LNCaP clone FGC (cell line): ENCODE measurements around the gene CDC14A.

Source experiments
- DNase-seq: peaks from one replicate; pipeline ENCODE4 v3.0.0-alpha.2; 2011; ENCODE audit warnings: low read depth
- H3K4me3 ChIP-seq: 2 replicates; pipeline ENCODE4 v1.5.1; 2011; ENCODE audit warnings: mild to moderate bottlenecking, low read depth, low read length, control low read depth
- TF ChIP-seq, protein P1 (sequence below): IDR thresholded peaks from 2 replicates; pipeline ENCODE4 v1.5.1; 2012; ENCODE audit warnings: mild to moderate bottlenecking; ENCODE audit not compliant: control insufficient read depth, insufficient read depth; ENCODE audit errors: extremely low read depth

CDC14A gene

DNA sequence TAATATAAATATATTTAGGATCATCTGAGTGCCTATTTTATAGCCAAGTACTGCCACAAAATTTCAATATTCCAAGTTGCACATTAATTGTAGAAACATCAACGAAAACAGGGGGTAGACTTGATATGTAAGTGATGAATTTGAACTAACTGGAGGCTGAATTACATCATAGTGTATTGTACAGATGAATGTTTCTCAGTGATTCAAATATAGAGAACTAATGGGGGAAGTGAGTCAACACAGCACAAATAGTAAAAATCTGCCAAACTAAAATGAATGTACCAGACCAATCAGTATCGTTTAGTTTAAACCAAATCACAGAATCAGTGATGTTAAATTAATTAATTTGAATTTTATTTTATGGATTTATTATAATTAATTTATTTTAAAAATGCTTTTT, 43.5 kb upstream of the CDC14A start:
- TF ChIP-seq, protein P1, sequence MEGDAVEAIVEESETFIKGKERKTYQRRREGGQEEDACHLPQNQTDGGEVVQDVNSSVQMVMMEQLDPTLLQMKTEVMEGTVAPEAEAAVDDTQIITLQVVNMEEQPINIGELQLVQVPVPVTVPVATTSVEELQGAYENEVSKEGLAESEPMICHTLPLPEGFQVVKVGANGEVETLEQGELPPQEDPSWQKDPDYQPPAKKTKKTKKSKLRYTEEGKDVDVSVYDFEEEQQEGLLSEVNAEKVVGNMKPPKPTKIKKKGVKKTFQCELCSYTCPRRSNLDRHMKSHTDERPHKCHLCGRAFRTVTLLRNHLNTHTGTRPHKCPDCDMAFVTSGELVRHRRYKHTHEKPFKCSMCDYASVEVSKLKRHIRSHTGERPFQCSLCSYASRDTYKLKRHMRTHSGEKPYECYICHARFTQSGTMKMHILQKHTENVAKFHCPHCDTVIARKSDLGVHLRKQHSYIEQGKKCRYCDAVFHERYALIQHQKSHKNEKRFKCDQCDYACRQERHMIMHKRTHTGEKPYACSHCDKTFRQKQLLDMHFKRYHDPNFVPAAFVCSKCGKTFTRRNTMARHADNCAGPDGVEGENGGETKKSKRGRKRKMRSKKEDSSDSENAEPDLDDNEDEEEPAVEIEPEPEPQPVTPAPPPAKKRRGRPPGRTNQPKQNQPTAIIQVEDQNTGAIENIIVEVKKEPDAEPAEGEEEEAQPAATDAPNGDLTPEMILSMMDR, result no peak
- no peak for DNase-seq
- H3K4me3 ChIP-seq, result no peak overlapping the region

- DNase-seq, result no peak
- H3K4me3 ChIP-seq, result no peak overlapping the region
- TF ChIP-seq, protein P1, result no peak
Observed at GRCh38 chr1:100309863-100310262, 42.4 kb upstream of the CDC14A start.

- no peak for DNase-seq
- H3K4me3 ChIP-seq, result no peak overlapping the region
- TF ChIP-seq, protein P1, result no peak
Observed at GRCh38 chr1:100313382-100313781, 38.9 kb upstream of the CDC14A start.

GRCh38 chr1:100316622-100317021, 35.7 kb upstream of the CDC14A start:
- no peak for DNase-seq
- TF ChIP-seq, protein P1, result no peak
- H3K4me3 ChIP-seq, result no peak overlapping the region

DNA sequence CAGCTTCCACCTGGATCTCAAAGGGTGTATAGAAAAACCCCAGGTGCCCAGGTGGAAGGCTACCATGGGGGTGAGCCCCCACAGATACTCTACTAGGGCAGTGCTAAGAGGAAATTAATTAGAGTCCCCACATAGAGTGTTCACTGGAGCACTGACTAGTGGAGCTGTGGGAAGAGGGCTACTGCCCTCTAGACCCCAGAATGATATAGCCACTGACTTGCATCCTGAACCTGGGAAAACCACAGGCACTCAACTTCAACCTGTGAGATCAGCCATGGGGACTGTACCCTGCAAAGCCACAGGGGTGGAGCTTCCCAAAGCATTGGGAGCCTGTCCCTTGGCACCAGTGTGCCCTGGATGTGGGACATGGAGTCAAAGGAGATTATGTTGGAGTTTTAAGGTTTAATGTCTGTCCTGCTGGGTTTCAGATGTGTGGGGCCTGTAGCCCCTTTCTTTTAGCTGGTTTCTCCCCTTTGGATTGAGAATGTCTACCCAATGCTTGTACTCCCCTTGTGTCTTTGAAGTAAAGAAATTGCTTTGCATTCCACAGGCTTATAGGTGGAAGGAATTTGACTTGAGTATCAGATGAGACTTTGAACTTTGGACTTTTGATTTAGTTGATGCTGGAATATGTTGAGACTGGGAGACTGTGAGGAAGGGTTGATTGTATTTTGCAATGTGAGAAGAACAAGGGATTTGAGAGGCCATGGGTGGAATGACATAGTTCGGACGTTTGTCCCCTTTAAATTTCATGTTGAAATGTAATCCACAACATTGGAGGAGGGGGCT, 31.8 kb upstream of the CDC14A start:
- DNase-seq, result no peak
- no peak overlapping the region for H3K4me3 ChIP-seq
- TF ChIP-seq, protein P1, result no peak

- TF ChIP-seq, protein P1, result no peak
- no peak for DNase-seq
- H3K4me3 ChIP-seq, result no peak overlapping the region
Observed at GRCh38 chr1:100321100-100321493, 31.2 kb upstream of the CDC14A start.

DNA sequence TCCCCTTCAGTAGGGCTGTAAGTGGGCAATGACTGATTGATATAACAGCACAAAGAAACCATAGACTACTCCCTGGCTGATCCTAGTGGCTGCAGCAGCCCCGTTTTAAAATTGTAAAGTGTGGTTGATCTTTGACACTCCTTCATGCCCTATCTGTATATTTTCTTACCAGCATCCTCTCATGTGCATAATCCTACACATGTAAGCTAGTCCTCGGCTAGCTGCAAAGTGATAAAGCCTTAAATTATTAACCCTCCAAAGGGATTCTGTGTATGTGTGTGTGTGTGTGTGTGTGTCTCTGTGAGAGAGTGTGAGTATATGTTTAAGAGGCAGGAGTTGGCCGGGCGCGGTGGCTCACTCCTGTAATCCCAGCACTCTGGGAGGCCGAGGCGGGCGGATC, 30.8 kb upstream of the CDC14A start:
- TF ChIP-seq, protein P1, result no peak
- no peak overlapping the region for H3K4me3 ChIP-seq
- DNase-seq, result no peak
